HG03378 (cell line): Measurements from ENCODE around the gene HAUS7.
"Not testable (repeated sequence)": the region's sequence is repeated elsewhere in the genome, so short reads cannot be mapped to it uniquely, and the experiment has no call there.

ENCODE experiments used
- ATAC-seq: cut with Tn5 transposase; IDR thresholded peaks from one replicate; pipeline ENCODE4 v1.9.1; 2021; ENCODE audit warnings: mild to moderate bottlenecking, moderate library complexity; ENCODE audit not compliant: unreplicated experiment

The HAUS7 gene

GRCh38 chrX:153411255-153411987 is 59.0 kb downstream of the HAUS7 start, which contains the start of gene ZFP92:
ZFP92 (plus strand) TSS chrX:153411472; CDS start chrX:153418323, 6,851 bp downstream.
- ATAC-seq = no peak

GRCh38 chrX:153410888-153411254 is 59.5 kb downstream of the HAUS7 start:
- ATAC-seq = no peak

DNA sequence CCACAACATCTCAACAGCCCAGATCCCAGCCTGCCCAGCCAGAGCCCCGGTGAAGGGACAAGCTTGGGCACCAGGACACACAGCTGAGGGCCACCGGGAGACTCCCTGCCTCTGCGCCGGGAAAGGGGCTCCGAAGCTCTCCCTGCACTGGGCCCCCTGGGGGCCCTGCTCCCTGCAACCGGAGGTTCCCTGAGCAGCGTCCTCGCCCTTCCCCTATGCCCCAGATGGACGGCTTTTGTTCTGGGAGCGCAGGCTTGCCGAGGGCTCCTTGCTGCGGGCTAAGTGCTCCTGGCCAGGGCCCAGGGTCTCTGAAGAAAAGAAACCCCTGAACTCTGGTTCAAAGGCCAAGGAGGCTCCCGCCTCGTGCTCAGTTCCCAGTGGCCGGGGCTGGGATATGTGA is 60.0 kb downstream of the HAUS7 start:
- ATAC-seq = no peak

- no peak for ATAC-seq
Measured at GRCh38 chrX:153409414-153410101, 60.8 kb downstream of the HAUS7 start.

DNA sequence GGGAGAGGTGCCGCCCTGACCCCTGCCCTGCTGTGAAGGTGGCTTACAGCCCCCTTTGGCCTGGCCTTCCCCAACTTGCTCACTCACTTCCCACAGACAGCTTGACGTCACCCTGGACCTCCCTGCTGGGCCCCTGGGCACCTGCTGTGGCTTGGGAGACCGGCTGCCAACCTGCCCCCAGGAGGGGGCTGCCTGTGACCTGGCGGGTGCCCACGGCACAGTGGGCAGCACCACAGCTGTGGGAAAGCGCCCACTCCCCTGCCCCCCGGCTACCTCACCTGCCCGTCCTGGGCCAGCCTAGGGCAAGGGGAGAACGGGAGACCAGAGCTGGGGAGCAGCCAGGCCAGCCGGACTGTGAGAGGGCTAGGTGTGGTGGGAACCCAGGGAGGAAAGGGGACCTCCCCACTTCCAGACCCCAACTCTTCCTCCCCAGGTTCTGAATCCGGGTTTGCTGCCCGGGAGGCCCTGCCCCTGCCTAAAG is 61.5 kb downstream of the HAUS7 start:
- ATAC-seq = no peak

GRCh38 chrX:153408221-153408721 is 62.1 kb downstream of the HAUS7 start:
- no peak for ATAC-seq

DNA sequence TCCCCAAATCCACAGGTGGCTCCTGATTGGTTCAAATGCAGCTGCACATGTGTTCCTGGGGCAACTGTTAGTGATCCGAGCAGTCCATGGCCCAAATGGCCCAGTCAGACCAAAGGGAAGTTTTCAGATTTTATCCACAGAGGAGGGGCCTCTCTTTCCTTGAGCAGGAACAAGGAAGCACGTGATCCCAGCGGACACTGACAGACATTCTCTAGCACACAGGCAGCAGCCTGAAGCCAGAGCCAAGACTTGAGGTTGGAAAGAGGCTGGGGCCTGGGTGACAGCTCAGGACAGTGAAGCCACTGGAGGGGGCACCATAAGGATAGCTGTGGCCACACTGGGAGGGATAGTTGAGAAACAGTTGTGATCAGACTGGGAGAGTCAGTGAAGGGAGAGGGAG is 62.6 kb downstream of the HAUS7 start:
- no peak for ATAC-seq

- ATAC-seq = no peak
Measured at GRCh38 chrX:153406903-153407302, 63.5 kb downstream of the HAUS7 start.

GRCh38 chrX:153406011-153406410 is 64.4 kb downstream of the HAUS7 start:
- ATAC-seq = no peak

GRCh38 chrX:153405426-153405825 is 65.0 kb downstream of the HAUS7 start:
- no peak for ATAC-seq

GRCh38 chrX:153404333-153404732 is 66.0 kb downstream of the HAUS7 start:
- not testable (repeated sequence) for ATAC-seq

DNA sequence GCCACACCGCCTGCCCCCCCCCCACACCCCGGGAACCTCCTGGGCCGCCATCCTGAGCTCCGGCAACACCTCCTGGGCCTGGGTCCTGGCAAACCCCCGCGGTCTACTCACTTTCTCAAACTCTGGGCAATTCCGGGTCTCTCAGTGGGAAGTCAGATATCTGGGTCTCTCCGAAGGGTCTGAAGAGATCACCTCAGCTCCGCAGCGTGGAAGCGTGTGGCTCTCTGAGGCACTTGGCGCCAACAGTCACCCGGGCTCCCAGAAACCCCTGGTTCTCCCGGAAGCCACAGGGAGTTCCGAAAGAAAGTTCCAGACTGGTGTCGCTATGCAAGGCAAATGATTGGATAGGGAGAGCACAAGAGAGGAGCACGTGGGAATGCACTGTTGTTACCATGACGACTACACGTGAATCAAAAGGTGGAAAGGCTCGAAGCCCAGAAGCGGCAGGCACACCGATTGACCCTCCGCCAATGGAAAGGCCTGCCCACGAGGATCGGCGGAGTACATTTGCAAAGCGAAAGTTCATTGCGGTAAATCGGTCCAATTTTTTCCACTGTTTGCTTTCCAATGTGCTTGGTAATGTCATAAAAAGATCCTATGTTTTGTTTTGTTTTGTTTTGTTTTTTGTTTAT is 69.1 kb downstream of the HAUS7 start, which contains the start of gene PNMA6E:
PNMA6E (minus strand) TSS at position 218 of the 632 bp plus-strand sequence. CDS start 2,501 bp downstream, outside the sequence.
- no peak for ATAC-seq

- no peak for ATAC-seq
Measured at GRCh38 chrX:153400146-153401132, 69.9 kb downstream of the HAUS7 start.

- ATAC-seq = no peak
Measured at GRCh38 chrX:153398275-153398960, 72.0 kb downstream of the HAUS7 start.
